Keratinocyte (primary cell): ENCODE results near the gene CHD9NB. TPM values are rescaled to one million over a fixed set of nuclear protein-coding genes. Genes with fewer than 3 reads are reported as not detected.

ENCODE experiments used
- DNase-seq: peaks from one replicate; pipeline ENCODE4 v3.0.0-alpha.2; 2011; ENCODE audit warnings: low read depth, missing footprints, low spot score
- FAIRE-seq: peaks from 2 replicates; lab custom pipeline; 2011; peaks lifted over from hg19 to GRCh38; lab: Jason Lieb, UNC
- H2AFZ ChIP-seq: 2 replicates; pipeline ENCODE4 v1.6.0; 2012; ENCODE audit warnings: low read length, control low read depth, inconsistent platforms; ENCODE audit not compliant: control insufficient read depth
- H3K27ac ChIP-seq: 2 replicates; pipeline ENCODE4 v1.5.1; 2011; ENCODE audit warnings: low read length; ENCODE audit not compliant: control insufficient read depth, insufficient read depth
- H3K27me3 ChIP-seq: 3 replicates; pipeline ENCODE4 v1.6.0; 2011; ENCODE audit warnings: low read length; ENCODE audit not compliant: control insufficient read depth, insufficient read depth; ENCODE audit errors: extremely low read depth
- H3K36me3 ChIP-seq, 2 experiments: 2 replicates in 1 of 2; 3 replicates in 1 of 2; pipeline ENCODE4 v1.5.1; 2011; ENCODE audit warnings: low read length in 2 of 2, mild to moderate bottlenecking in 1 of 2; ENCODE audit not compliant: control insufficient read depth in 2 of 2, insufficient read depth in 2 of 2; ENCODE audit errors: extremely low read depth in 1 of 2
- H3K4me1 ChIP-seq: 3 replicates; pipeline ENCODE4 v1.5.1; 2011; ENCODE audit warnings: low read length; ENCODE audit not compliant: control insufficient read depth, insufficient read depth; ENCODE audit errors: extremely low read depth
- H3K4me2 ChIP-seq: 3 replicates; pipeline ENCODE4 v1.6.0; 2011; ENCODE audit warnings: low read depth, low read length; ENCODE audit not compliant: control insufficient read depth, insufficient read depth; ENCODE audit errors: extremely low read depth
- H3K4me3 ChIP-seq, 3 experiments: fragments of 200-600 bp in 1 of 3; sonication (generic) in 1 of 3; 2 replicates in 2 of 3; 3 replicates in 1 of 3; pipeline ENCODE4 v1.5.1; 2011 to 2016; ENCODE audit warnings: low read length in 3 of 3, mild to moderate bottlenecking in 3 of 3, control low read depth in 2 of 3, inconsistent platforms in 1 of 3, low read depth in 1 of 3, mixed read lengths in 1 of 3, mixed run types in 1 of 3, moderate library complexity in 1 of 3; ENCODE audit not compliant: control insufficient read depth in 2 of 3, insufficient read depth in 2 of 3; ENCODE audit errors: extremely low read depth in 1 of 3
- H3K79me2 ChIP-seq: 2 replicates; pipeline ENCODE4 v1.6.0; 2012; ENCODE audit warnings: low read length; ENCODE audit not compliant: control insufficient read depth, insufficient read depth
- H3K9ac ChIP-seq: 3 replicates; pipeline ENCODE4 v1.6.0; 2011; ENCODE audit warnings: low read length; ENCODE audit not compliant: control insufficient read depth, insufficient read depth; ENCODE audit errors: extremely low read depth
- H3K9me1 ChIP-seq: 3 replicates; pipeline ENCODE4 v1.6.0; 2011; ENCODE audit warnings: low read length; ENCODE audit not compliant: control insufficient read depth, insufficient read depth; ENCODE audit errors: extremely low read depth
- H3K9me3 ChIP-seq: 2 replicates; pipeline ENCODE4 v1.5.1; 2012; ENCODE audit warnings: low read depth, low read length; ENCODE audit not compliant: control insufficient read depth
- H4K20me1 ChIP-seq: 3 replicates; pipeline ENCODE4 v1.6.0; 2011; ENCODE audit warnings: low read length; ENCODE audit not compliant: control insufficient read depth, insufficient read depth; ENCODE audit errors: extremely low read depth
- EZH2 ChIP-seq: IDR thresholded peaks from one replicate; pipeline ENCODE4 v1.6.1; 2012; ENCODE audit warnings: inconsistent platforms, mild to moderate bottlenecking, low read length, moderate library complexity
- dilution Hi-C: fragments of 300-500 bp; cut with MboI; formaldehyde crosslinking; loops from one replicate; pipeline ENCODE4 v1.7.0; 2020; ENCODE audit warnings: low sequenced_read_pairs; ENCODE audit not compliant: extremely low pct_ligation_motif_present
- polyA plus RNA-seq, 5 experiments: library from polyadenylated mRNA; depleted of rRNA in 3 of 5; stranded (reverse) in 3 of 5; stranded (forward) in 1 of 5; unstranded in 1 of 5; fragments of >200 nt; gene quantifications; 1 replicate in 1 of 5; 2 replicates in 3 of 5; 3 replicates in 1 of 5; pipeline versions ENCODE4 v1.2.1 to v1.2.3, GENCODE V29; 2011 to 2012; ENCODE audit warnings: missing spikeins in 2 of 5, low read depth in 1 of 5, low replicate concordance in 1 of 5
- TF ChIP-seq, protein P1 (sequence below), 3 experiments: IDR thresholded peaks in 1 of 3; conservative IDR thresholded peaks in 1 of 3; optimal IDR thresholded peaks in 1 of 3; 2 replicates in 2 of 3; 3 replicates in 1 of 3; pipeline versions ENCODE3 to v1.5.1; 2011; ENCODE audit warnings: low read length in 3 of 3, mild to moderate bottlenecking in 3 of 3, moderate library complexity in 2 of 3, control low read depth in 1 of 3, inconsistent platforms in 1 of 3; ENCODE audit not compliant: insufficient read depth in 2 of 3; ENCODE audit errors: extremely low read depth in 1 of 3

CHD9NB gene
- polyA plus RNA-seq, 1 donor (not counting 4 experiments of a cell fraction or from before 2014, with no cell fraction given): 0.64 TPM

GRCh38 chr16:53036066-53036465 lies 16.6 kb downstream of the CHD9NB start:
- FAIRE-seq (no peak), DNase-seq (no peak)
- dilution Hi-C loops: no loop called here
- H3K9ac ChIP-seq: no peak overlapping the region
- H3K27ac ChIP-seq: no peak overlapping the region
- no peak overlapping the region for H3K4me3 ChIP-seq
- H3K9me1 ChIP-seq: no peaks in the 10 kb centered on the region
- TF ChIP-seq EZH2: no peak
- TF ChIP-seq, protein P1, sequence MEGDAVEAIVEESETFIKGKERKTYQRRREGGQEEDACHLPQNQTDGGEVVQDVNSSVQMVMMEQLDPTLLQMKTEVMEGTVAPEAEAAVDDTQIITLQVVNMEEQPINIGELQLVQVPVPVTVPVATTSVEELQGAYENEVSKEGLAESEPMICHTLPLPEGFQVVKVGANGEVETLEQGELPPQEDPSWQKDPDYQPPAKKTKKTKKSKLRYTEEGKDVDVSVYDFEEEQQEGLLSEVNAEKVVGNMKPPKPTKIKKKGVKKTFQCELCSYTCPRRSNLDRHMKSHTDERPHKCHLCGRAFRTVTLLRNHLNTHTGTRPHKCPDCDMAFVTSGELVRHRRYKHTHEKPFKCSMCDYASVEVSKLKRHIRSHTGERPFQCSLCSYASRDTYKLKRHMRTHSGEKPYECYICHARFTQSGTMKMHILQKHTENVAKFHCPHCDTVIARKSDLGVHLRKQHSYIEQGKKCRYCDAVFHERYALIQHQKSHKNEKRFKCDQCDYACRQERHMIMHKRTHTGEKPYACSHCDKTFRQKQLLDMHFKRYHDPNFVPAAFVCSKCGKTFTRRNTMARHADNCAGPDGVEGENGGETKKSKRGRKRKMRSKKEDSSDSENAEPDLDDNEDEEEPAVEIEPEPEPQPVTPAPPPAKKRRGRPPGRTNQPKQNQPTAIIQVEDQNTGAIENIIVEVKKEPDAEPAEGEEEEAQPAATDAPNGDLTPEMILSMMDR (optimal IDR thresholded peaks at IDR 0.05 in 1 of 3, IDR thresholded peaks at IDR 0.05 in 1 of 3, conservative IDR thresholded peaks at IDR 0.05 in 1 of 3; ENCODE audit: extremely low read depth in 1 of 3, insufficient read depth in 2 of 3, low read length in 3 of 3): no peak
- H2AFZ ChIP-seq: no peak overlapping the region
- H3K9me3 ChIP-seq: peaks cover 3% of the 10 kb centered on the region
- H3K4me2 ChIP-seq: no peak overlapping the region
- no peaks in the 10 kb centered on the region for H4K20me1 ChIP-seq
- no peaks in the 10 kb centered on the region for H3K27me3 ChIP-seq
- H3K36me3 ChIP-seq: no peaks in the 10 kb centered on the region
- H3K79me2 ChIP-seq: no peaks in the 10 kb centered on the region
- H3K4me1 ChIP-seq: peaks cover 21% of the 10 kb centered on the region

GRCh38 chr16:53035176-53035942 lies 17.3 kb downstream of the CHD9NB start:
- Histone ChIP-seq H3K27ac (no peak overlapping the region), H3K9me3 (peaks cover 3% of the 10 kb centered on the region), H2AFZ (no peak overlapping the region), H3K36me3 (no peaks in the 10 kb centered on the region), H3K4me2 (no peak overlapping the region), H3K27me3 (no peaks in the 10 kb centered on the region), H3K4me3 (no peak overlapping the region), H3K4me1 (peaks cover 19% of the 10 kb centered on the region), H3K9me1 (no peaks in the 10 kb centered on the region), H4K20me1 (no peaks in the 10 kb centered on the region), H3K9ac (no peak overlapping the region), H3K79me2 (no peaks in the 10 kb centered on the region)
- no peak for TF ChIP-seq EZH2
- TF ChIP-seq, protein P1 (optimal IDR thresholded peaks at IDR 0.05 in 1 of 3, IDR thresholded peaks at IDR 0.05 in 1 of 3, conservative IDR thresholded peaks at IDR 0.05 in 1 of 3; ENCODE audit: extremely low read depth in 1 of 3, insufficient read depth in 2 of 3, low read length in 3 of 3): no peak
- DNase-seq: no peak
- dilution Hi-C loops: no loop called here
- FAIRE-seq: no peak
